ENCODE results near the gene CEP350. TPM values are rescaled to one million over a fixed set of nuclear protein-coding genes. Genes with fewer than 3 reads are reported as not detected.

Gene CEP350
- total and polyA plus RNA-seq, 2 of the 13 experiments (the other 11 are each of a cell fraction or from before 2014, with no cell fraction given), result 7.6 to 35.9 TPM

DNA sequence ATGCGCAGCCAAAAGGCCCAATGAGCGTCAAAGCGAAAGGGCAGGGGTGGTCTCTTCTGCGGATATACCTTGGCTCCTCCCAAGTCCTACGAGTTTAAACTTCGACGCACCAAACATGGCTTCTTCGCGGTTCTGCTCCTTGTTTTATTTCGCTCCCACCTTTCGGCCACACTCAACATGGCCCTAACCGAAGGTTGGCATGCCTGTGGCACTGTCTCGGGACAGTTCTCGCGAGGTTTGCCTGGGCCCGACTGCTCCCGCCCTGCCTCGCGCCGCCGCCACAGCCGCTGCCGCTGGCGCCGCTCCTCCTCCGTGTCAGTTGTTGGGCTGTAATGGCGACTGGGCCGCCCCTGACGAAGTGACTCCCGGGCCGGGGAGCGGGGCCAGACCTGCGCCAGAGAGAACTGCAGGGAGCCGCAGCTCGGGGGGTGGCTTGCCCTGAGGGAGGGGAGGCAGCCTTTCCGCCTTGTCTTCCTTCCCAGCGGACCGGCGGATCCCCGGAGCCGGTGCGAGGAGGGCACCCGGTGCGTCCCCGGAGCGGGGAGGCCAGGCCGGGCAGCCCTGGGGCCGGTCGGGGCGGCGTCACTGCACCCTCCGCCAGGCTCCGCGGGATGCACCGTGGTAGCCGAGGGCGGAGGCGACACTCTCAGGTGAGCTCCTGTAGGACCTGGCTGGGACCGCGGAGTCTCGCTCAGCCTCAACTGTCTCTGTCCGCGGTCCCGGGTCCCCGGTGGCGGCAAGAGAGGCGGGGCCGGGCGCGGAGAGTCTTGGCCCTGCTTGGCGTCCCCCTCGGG is at the start of gene CEP350 (continued):
- TF ChIP-seq, protein P1, sequence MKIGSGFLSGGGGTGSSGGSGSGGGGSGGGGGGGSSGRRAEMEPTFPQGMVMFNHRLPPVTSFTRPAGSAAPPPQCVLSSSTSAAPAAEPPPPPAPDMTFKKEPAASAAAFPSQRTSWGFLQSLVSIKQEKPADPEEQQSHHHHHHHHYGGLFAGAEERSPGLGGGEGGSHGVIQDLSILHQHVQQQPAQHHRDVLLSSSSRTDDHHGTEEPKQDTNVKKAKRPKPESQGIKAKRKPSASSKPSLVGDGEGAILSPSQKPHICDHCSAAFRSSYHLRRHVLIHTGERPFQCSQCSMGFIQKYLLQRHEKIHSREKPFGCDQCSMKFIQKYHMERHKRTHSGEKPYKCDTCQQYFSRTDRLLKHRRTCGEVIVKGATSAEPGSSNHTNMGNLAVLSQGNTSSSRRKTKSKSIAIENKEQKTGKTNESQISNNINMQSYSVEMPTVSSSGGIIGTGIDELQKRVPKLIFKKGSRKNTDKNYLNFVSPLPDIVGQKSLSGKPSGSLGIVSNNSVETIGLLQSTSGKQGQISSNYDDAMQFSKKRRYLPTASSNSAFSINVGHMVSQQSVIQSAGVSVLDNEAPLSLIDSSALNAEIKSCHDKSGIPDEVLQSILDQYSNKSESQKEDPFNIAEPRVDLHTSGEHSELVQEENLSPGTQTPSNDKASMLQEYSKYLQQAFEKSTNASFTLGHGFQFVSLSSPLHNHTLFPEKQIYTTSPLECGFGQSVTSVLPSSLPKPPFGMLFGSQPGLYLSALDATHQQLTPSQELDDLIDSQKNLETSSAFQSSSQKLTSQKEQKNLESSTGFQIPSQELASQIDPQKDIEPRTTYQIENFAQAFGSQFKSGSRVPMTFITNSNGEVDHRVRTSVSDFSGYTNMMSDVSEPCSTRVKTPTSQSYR (CRISPR knock-in tag; IDR thresholded peaks at IDR 0.05; ENCODE audit: borderline replicate concordance), result no peak
- TF ChIP-seq MLX (CRISPR knock-in tag; IDR thresholded peaks at IDR 0.05), result no peak; the same call in 1 of the 2 replicates
- peak; percentile 63; the same call in 1 of the 2 replicates for TF ChIP-seq ZNF468 (CRISPR knock-in tag; IDR thresholded peaks at IDR 0.05)
- TF ChIP-seq SRSF4 (IDR thresholded peaks at IDR 0.05; ENCODE audit: low read depth, low read length, poor library complexity, severe bottlenecking), result no peak
- TF ChIP-seq ZNF234 (CRISPR knock-in tag; conservative IDR thresholded peaks at IDR 0.05), result no peak
- no peak for TF ChIP-seq TEAD2 (CRISPR knock-in tag; IDR thresholded peaks at IDR 0.05)
- no peak for TF ChIP-seq NPAS2 (CRISPR knock-in tag; IDR thresholded peaks at IDR 0.05; ENCODE audit: borderline replicate concordance)
- TF ChIP-seq MIER2 (CRISPR knock-in tag; IDR thresholded peaks at IDR 0.05), result 0 out of 2 replicates have a peak, but pooled peaks have one; percentile 16
- TF ChIP-seq ZFP37 (CRISPR knock-in tag; IDR thresholded peaks at IDR 0.05; ENCODE audit: borderline replicate concordance), result no peak
- no peak for TF ChIP-seq DZIP1 (CRISPR knock-in tag; IDR thresholded peaks at IDR 0.05)
- no peak for TF ChIP-seq ZC3H4 (CRISPR knock-in tag; IDR thresholded peaks at IDR 0.05; ENCODE audit: borderline replicate concordance)
- no peak for TF ChIP-seq ZNF232 (CRISPR knock-in tag; IDR thresholded peaks at IDR 0.05; ENCODE audit: borderline replicate concordance)
- TF ChIP-seq, protein P2, sequence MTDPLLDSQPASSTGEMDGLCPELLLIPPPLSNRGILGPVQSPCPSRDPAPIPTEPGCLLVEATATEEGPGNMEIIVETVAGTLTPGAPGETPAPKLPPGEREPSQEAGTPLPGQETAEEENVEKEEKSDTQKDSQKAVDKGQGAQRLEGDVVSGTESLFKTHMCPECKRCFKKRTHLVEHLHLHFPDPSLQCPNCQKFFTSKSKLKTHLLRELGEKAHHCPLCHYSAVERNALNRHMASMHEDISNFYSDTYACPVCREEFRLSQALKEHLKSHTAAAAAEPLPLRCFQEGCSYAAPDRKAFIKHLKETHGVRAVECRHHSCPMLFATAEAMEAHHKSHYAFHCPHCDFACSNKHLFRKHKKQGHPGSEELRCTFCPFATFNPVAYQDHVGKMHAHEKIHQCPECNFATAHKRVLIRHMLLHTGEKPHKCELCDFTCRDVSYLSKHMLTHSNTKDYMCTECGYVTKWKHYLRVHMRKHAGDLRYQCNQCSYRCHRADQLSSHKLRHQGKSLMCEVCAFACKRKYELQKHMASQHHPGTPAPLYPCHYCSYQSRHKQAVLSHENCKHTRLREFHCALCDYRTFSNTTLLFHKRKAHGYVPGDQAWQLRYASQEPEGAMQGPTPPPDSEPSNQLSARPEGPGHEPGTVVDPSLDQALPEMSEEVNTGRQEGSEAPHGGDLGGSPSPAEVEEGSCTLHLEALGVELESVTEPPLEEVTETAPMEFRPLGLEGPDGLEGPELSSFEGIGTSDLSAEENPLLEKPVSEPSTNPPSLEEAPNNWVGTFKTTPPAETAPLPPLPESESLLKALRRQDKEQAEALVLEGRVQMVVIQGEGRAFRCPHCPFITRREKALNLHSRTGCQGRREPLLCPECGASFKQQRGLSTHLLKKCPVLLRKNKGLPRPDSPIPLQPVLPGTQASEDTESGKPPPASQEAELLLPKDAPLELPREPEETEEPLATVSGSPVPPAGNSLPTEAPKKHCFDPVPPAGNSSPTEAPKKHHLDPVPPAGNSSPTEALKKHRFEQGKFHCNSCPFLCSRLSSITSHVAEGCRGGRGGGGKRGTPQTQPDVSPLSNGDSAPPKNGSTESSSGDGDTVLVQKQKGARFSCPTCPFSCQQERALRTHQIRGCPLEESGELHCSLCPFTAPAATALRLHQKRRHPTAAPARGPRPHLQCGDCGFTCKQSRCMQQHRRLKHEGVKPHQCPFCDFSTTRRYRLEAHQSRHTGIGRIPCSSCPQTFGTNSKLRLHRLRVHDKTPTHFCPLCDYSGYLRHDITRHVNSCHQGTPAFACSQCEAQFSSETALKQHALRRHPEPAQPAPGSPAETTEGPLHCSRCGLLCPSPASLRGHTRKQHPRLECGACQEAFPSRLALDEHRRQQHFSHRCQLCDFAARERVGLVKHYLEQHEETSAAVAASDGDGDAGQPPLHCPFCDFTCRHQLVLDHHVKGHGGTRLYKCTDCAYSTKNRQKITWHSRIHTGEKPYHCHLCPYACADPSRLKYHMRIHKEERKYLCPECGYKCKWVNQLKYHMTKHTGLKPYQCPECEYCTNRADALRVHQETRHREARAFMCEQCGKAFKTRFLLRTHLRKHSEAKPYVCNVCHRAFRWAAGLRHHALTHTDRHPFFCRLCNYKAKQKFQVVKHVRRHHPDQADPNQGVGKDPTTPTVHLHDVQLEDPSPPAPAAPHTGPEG (CRISPR knock-in tag; IDR thresholded peaks at IDR 0.05), result peak; percentile 32; the same call in 1 of the 2 replicates
- no peak for TF ChIP-seq ZNF207 (IDR thresholded peaks at IDR 0.05; ENCODE audit: borderline replicate concordance)
- TF ChIP-seq YY1 (IDR thresholded peaks at IDR 0.05; ENCODE audit: insufficient read depth, insufficient replicate concordance, low read depth, low read length), result peak; percentile 99
